Activated CD8-positive, alpha-beta memory T cell treated with anti-CD3 and anti-CD28 coated beads for 48 hours (primary cell): Measurements from ENCODE around the gene ADGRE1.
"Not testable (repeated sequence)": the region's sequence is repeated elsewhere in the genome, so short reads cannot be mapped to it uniquely, and the experiment has no call there.

ENCODE experiments used
- DNase-seq, 3 experiments: peaks; one replicate each; pipeline ENCODE4 v3.0.0-alpha.2; 2020; ENCODE audit warnings: low read depth in 2 of 3, low spot score in 2 of 3

Gene ADGRE1

DNA sequence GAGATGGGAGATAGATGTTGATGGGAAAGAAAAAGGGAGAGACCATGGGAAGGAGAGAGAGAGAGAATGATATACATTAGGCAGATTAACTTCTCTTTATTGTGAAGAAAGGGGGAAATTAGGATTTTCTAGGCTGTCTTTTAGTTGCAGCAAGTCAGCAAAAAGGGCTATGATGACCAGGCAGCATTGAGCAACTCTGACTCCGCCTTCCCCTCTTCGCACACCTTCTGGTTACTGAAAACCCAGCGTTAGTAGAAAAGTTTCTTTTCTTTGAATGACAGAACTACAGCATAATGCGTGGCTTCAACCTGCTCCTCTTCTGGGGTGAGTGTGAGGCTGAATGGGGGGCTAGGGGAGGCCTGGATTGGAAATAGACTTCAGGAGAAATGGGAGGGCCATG, at the start of gene ADGRE1:
Gene ADGRE1, plus strand, starts transcription at position 264 of the 400 bp plus-strand sequence. Its CDS starts 30 bp downstream, at position 294.
- no peak for DNase-seq

DNA sequence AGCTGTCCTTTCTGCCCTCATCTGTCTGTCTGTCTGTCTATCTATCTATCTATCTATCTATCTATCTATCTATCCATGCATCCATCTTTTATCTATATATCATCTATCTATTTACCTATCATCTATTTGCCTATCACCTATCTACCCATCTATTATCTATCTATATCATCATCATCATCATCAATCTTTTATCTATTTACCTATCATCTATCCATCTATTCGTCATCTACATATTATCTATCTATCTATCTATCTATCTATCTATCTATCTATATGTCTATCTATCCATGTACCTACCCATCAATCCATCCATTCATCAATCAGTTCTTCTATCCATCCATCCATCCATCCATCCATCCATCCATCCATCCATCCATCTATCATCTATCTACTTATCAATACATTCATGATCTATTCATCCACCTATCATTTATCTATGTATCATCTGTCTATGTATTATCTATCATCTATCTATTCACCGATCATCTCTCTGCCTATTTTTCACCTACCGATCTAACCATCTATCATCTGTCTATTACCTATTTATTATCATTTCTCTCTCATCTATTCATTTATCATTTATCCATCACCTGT, 49.2 kb upstream of the ADGRE1 start:
- DNase-seq = no peak

GRCh38 chr19:6842871-6843607, 44.3 kb upstream of the ADGRE1 start:
- DNase-seq = no peak

- no peak for DNase-seq
Observed at GRCh38 chr19:6847828-6848200, 39.6 kb upstream of the ADGRE1 start.

GRCh38 chr19:6848986-6849385, 38.4 kb upstream of the ADGRE1 start:
- no peak for DNase-seq

- no peak for DNase-seq
Observed at GRCh38 chr19:6849876-6850275, 37.5 kb upstream of the ADGRE1 start.

DNA sequence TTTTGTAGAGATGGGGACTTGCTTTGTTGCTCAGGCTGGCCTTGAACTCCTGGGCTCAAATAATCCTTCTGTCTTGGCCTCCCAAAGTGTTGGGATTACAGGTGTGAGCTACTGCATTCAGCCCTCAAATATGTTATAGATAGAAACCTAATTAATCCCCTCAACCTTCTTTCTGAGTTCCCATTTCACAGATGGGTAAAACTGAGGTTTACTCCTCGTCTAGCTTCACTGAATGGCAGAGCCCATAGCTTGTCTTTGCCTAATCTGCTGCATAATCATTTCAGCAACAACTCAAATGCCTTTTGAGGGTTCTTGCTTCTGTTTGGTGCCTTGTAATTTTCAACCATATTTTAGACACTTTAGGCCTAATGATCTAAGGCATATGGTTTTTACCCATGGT, 36.0 kb upstream of the ADGRE1 start:
- no peak for DNase-seq

- no peak for DNase-seq
Observed at GRCh38 chr19:6852001-6852400, 35.4 kb upstream of the ADGRE1 start.

DNA sequence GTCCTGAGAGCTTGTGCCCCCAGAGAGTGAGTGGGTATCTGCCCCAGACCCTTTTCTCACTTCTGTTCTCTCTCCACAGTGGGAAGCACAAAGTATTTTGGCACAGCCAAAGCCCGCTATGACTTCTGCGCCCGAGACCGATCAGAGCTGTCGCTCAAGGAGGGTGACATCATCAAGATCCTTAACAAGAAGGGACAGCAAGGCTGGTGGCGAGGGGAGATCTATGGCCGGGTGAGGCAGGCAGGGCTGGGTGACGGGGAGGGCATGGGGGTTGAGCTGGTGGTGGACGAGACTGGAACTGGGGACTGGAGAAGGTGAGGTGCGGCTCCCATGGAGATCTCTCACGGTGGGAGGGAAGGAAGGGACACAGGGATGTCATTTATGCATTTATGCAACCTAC, 33.5 kb upstream of the ADGRE1 start:
- DNase-seq = no peak

- DNase-seq = no peak
Observed at GRCh38 chr19:6854758-6855157, 32.6 kb upstream of the ADGRE1 start.

DNA sequence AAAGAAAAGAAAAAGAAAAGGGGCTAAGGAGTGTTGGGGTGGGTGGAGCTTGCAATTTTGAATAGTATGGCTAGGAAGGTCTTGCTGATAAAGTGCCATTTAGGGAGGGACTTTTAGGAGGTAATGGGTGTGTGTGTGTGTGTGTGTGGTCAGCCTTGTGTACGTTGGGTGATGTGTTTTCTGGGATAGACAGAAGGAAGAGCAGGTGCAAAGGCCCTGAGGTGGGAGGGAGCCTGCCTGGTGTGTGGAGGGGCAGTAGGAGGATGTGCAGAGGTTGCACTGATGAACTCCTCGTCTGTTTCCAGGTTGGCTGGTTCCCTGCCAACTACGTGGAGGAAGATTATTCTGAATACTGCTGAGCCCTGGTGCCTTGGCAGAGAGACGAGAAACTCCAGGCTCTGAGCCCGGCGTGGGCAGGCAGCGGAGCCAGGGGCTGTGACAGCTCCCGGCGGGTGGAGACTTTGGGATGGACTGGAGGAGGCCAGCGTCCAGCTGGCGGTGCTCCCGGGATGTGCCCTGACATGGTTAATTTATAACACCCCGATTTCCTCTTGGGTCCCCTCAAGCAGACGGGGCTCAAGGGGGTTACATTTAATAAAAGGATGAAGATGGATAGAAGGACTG, 30.5 kb upstream of the ADGRE1 start:
- DNase-seq = no peak

DNA sequence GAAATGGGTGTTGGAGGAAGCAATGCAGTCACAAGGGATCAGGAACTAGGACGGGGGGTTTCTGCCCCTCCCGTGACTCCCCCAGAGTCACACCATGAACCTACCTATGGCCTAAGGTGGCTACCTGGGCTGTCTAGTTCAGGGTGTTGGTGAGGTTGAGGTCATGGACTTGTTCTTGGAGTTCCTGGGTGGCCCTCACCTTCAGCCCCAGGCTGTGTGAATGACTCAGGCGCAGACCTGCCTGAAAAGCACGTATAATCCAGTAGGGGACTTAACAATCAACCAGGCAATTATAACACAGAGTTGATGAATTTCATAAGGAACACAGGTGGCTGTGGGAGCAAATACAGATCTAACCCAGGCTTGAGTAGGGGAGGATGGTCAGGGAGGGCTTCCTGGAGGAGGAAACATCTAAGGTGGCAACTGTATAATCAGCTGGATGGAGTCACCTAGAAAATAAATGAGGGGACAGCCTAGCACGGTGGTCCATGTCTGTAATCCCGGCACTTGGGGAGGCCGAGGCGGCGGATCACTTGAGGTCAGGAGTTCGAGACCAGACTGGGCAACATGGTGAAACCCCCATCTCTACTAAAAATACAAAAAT, 25.6 kb upstream of the ADGRE1 start:
- DNase-seq = no peak

DNA sequence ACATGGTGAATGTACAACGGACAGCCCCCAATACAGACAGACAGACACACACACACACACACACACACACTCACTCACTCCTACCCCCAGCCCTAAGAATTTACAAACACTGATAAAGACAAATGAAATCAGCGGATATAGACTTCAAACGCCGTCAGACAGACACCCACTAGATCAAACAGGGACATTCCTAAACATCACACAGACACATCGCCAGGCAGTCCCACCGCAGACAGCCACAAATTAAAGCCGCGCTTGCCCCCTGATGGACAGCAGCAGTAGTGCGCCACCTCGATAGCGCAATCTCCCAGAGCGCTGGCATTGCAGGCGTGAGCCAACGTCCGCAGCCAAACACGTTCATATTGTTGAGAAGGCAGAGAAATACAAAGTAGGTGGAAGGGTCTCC, 24.7 kb upstream of the ADGRE1 start:
- peak; percentile 71 to 88 (median 80) for DNase-seq

DNA sequence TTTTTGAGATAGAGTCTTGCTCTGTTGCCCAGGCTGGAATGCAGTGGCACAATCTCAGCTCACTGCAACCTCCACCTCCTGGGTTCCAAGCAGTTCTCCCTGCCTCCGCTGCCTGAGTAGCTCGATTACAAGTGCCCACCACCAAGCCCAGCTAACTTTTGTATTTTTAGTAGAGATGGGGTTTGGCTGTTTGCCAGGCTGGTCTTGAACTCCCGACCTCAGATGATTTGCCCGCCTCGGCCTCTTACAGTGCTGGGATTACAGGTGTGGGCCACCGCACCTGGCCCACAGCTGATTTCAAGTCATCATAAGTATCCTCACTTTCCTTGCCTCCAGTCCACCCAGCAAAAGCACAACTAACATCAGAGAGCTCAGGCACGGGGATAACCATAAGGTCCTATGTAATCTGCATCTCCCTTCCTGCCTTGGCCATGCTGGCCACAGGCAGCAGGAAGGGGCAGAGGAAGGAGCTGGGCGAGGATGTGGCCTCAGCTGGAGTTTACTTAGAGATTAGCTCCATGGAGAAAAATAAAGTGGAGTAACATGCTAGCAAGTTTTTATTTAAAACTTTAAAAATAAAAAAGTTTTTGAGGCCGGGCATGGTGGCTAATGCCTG, 22.9 kb upstream of the ADGRE1 start:
- no peak for DNase-seq

- DNase-seq = no peak
Observed at GRCh38 chr19:6865849-6866248, 21.5 kb upstream of the ADGRE1 start.

- DNase-seq = no peak
Observed at GRCh38 chr19:6866741-6867151, 20.6 kb upstream of the ADGRE1 start.

GRCh38 chr19:6868351-6868750, 19.0 kb upstream of the ADGRE1 start:
- no peak for DNase-seq

GRCh38 chr19:6869151-6869882, 18.1 kb upstream of the ADGRE1 start:
- DNase-seq = not testable (repeated sequence)

DNA sequence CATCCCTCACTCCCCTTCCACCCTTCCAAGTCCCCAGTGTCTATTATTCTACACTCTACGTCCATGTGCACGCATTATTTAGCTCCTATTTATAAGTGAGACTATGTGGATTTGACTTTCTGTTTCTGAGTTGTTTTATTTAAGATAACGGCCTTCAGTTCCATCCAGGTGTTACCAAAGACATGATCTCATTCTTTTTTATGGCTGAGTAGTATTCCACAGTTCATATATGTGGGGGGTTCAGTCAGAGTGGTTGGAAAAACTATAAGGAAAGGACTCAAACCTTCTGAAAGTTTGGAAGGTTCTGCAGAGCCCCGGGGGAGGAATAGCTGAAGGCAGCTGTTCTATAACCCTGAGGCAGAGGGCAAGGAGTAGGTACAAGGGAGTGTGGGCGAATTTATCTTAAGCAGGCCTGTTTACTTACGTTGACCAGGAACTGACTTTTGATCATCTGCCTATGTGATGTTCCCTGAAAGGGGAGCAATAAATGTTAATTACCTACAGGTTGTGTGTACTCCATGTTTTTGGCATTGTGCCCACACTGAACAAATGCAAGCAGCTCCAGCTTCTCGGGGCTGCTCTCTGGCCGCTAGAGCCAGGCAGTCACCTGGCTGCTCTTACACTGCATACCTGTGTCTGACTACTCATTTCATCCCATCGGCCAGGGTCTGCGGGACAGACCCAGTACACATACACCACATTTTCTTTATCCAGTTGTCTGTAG, 13.5 kb upstream of the ADGRE1 start:
- DNase-seq = no peak

DNA sequence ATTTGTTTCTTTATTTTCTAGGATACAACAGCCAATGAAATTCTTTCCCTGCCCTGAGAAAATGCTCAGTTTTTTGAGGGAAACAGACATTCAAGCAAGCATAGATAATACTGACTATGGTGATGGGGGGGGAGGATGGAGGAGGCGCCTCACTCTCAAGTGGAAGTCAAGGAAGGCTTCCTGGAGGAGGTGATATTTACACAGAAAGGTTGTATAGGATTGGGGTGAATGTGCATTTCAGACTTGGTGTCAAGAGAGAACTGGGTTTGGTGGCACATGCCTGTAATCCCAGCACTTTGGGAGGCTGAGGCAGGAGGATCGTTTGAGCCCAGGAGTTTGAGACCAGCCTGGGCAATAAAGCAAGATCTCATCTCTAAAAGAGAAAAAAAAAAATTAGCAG, 12.2 kb upstream of the ADGRE1 start:
- DNase-seq = no peak
